Measurements from ENCODE around the gene ZNF668. TPM values are rescaled to one million over a fixed set of nuclear protein-coding genes. Genes with fewer than 3 reads are reported as not detected.

Gene ZNF668
- total RNA-seq, 2 experiments from 2014 or later, result 9.2 to 9.9 TPM

GRCh38 chr16:31086629-31086906 lies 12.5 kb upstream of the ZNF668 start:
- H3K27ac Mint-ChIP-seq, result no peak overlapping the region
- intact Hi-C loops (cut with DNase I, micrococcal nuclease), result no loop called here
- CTCF ChIA-PET, result interaction anchor here (0.9 kb wide), 1 partner anchor 102 kb away, joined by 3 read pairs; the partner anchor contains the start of gene HSD3B7
- H3K36me3 Mint-ChIP-seq (ENCODE audit: low read depth), result peaks cover 12% of the 10 kb centered on the region
- H3K4me3 Mint-ChIP-seq, result no peak overlapping the region
- ATAC-seq (no peak), DNase-seq (no peak)
- no peaks in the 10 kb centered on the region for H3K9me3 Mint-ChIP-seq (ENCODE audit: low read depth)
- H3K27me3 Mint-ChIP-seq, result no peaks in the 10 kb centered on the region
- peaks cover 7% of the 10 kb centered on the region for H3K4me1 Mint-ChIP-seq
- POLR2A ChIA-PET, result no interaction called here

GRCh38 chr16:31085873-31086628 lies 12.0 kb upstream of the ZNF668 start:
- POLR2A ChIA-PET, result interaction anchor here (1.2 kb wide), 1 partner anchor 12 kb away, joined by 4 read pairs; the partner anchor contains the start of genes ZNF646 and ZNF668

DNA sequence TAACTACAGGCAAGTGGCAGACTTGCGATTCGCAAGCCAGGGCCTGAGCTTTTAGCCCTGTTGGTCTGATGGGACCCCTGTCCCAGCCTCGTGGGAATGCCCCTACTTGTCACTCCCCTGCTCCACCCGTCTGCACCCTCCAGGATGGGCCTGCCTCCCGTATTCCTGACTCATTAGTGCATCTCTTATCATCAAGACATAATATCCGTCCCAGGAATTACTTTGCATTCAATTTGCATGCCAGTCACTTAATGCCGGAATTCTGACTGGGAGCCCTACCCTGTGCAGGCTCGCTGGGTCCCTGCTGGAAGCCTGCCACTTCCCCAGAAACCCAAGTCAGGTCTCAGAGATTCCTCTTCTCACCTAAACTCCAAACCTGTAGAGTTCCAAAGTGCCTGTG lies 11.4 kb upstream of the ZNF668 start:
- CTCF ChIA-PET, result interaction anchor here (0.7 kb wide), 1 partner anchor 14 kb away, joined by 3 read pairs; no protein-coding TSS in a partner anchor
- no peak overlapping the region for H3K27ac Mint-ChIP-seq
- H3K36me3 Mint-ChIP-seq (ENCODE audit: low read depth), result peaks cover 8% of the 10 kb centered on the region

More at GRCh38 chr16:31085873-31086628, 12.0 kb upstream of the ZNF668 start:
- no peak for ATAC-seq
- DNase-seq, result no peak
- Mint-ChIP-seq H3K4me3 (no peak overlapping the region), H3K36me3 (ENCODE audit: low read depth) (peaks cover 9% of the 10 kb centered on the region), H3K4me1 (peaks cover 7% of the 10 kb centered on the region), H3K27ac (no peak overlapping the region), H3K27me3 (no peaks in the 10 kb centered on the region), H3K9me3 (ENCODE audit: low read depth) (no peaks in the 10 kb centered on the region)
- CTCF ChIA-PET, result interaction anchor here (0.7 to 0.9 kb wide), 2 partner anchors 13 to 101 kb away, joined by 3 read pairs; partner anchors contain the start of gene HSD3B7
- intact Hi-C loops (cut with DNase I, micrococcal nuclease), result no loop called here

GRCh38 chr16:31084584-31085302 lies 10.7 kb upstream of the ZNF668 start:
- no peak overlapping the region for H3K4me3 Mint-ChIP-seq
- ChIA-PET POLR2A (interaction anchor here (1.2 kb wide), 1 partner anchor 11 kb away, joined by 4 read pairs; the partner anchor contains the start of genes ZNF646 and ZNF668), CTCF (no interaction called here)
- no peaks in the 10 kb centered on the region for H3K9me3 Mint-ChIP-seq (ENCODE audit: low read depth)
- intact Hi-C loops (cut with DNase I, micrococcal nuclease), result no loop called here
- H3K36me3 Mint-ChIP-seq (ENCODE audit: low read depth), result peaks cover 8% of the 10 kb centered on the region
- no peak overlapping the region for H3K27ac Mint-ChIP-seq
- no peaks in the 10 kb centered on the region for H3K27me3 Mint-ChIP-seq
- ATAC-seq (no peak), DNase-seq (no peak)
- H3K4me1 Mint-ChIP-seq, result peaks cover 8% of the 10 kb centered on the region

More for the DNA sequence above, 11.4 kb upstream of the ZNF668 start:
- POLR2A ChIA-PET, result interaction anchor here (1.2 kb wide), 1 partner anchor 11 kb away, joined by 4 read pairs; the partner anchor contains the start of genes ZNF646 and ZNF668
- H3K9me3 Mint-ChIP-seq (ENCODE audit: low read depth), result no peaks in the 10 kb centered on the region
- DNase-seq, result no peak
- H3K27me3 Mint-ChIP-seq, result no peaks in the 10 kb centered on the region
- H3K4me3 Mint-ChIP-seq, result no peak overlapping the region
- ATAC-seq, result no peak
- intact Hi-C loops (cut with DNase I, micrococcal nuclease), result no loop called here
- H3K4me1 Mint-ChIP-seq, result peaks cover 8% of the 10 kb centered on the region

GRCh38 chr16:31083981-31084380 lies 9.9 kb upstream of the ZNF668 start:
- H3K4me1 Mint-ChIP-seq, result peaks cover 8% of the 10 kb centered on the region
- H3K27me3 Mint-ChIP-seq, result no peaks in the 10 kb centered on the region
- intact Hi-C loops (cut with DNase I, micrococcal nuclease), result no loop called here
- H3K4me3 Mint-ChIP-seq, result no peak overlapping the region
- ATAC-seq (no peak), DNase-seq (no peak)
- H3K27ac Mint-ChIP-seq, result no peak overlapping the region
- peaks cover 9% of the 10 kb centered on the region for H3K36me3 Mint-ChIP-seq (ENCODE audit: low read depth)
- ChIA-PET CTCF (no interaction called here), POLR2A (no interaction called here)
- no peaks in the 10 kb centered on the region for H3K9me3 Mint-ChIP-seq (ENCODE audit: low read depth)

- Mint-ChIP-seq H3K9me3 (ENCODE audit: low read depth) (no peaks in the 10 kb centered on the region), H3K4me1 (peaks cover 8% of the 10 kb centered on the region), H3K4me3 (no peak overlapping the region), H3K36me3 (ENCODE audit: low read depth) (peaks cover 14% of the 10 kb centered on the region), H3K27me3 (no peaks in the 10 kb centered on the region), H3K27ac (no peak overlapping the region)
- DNase-seq (no peak), ATAC-seq (no peak)
- intact Hi-C loops (cut with DNase I, micrococcal nuclease), result no loop called here
- CTCF ChIA-PET, result interaction anchor here (1.0 kb wide), 1 partner anchor 59 kb away, joined by 3 read pairs; no protein-coding TSS in a partner anchor
- POLR2A ChIA-PET, result no interaction called here
Observed at GRCh38 chr16:31083556-31083955, 9.5 kb upstream of the ZNF668 start.

GRCh38 chr16:31083081-31083480 lies 9.0 kb upstream of the ZNF668 start:
- POLR2A ChIA-PET, result no interaction called here
- CTCF ChIA-PET, result interaction anchor here (1.0 kb wide), 1 partner anchor 60 kb away, joined by 3 read pairs; no protein-coding TSS in a partner anchor
- no peak overlapping the region for H3K27ac Mint-ChIP-seq

GRCh38 chr16:31082368-31083045 lies 8.5 kb upstream of the ZNF668 start:
- ATAC-seq (no peak), DNase-seq (no peak)
- Mint-ChIP-seq H3K4me3 (no peak overlapping the region), H3K4me1 (peaks cover 8% of the 10 kb centered on the region), H3K27me3 (no peaks in the 10 kb centered on the region), H3K27ac (peak overlapping the region; percentile 8), H3K9me3 (ENCODE audit: low read depth) (no peaks in the 10 kb centered on the region), H3K36me3 (ENCODE audit: low read depth) (peaks cover 24% of the 10 kb centered on the region)
- ChIA-PET CTCF (interaction anchor here (1.0 kb wide), 1 partner anchor 60 kb away, joined by 3 read pairs; no protein-coding TSS in a partner anchor), POLR2A (no interaction called here)
- intact Hi-C loops (cut with DNase I, micrococcal nuclease), result no loop called here

More at GRCh38 chr16:31083081-31083480, 9.0 kb upstream of the ZNF668 start:
- no peak overlapping the region for H3K4me3 Mint-ChIP-seq
- peaks cover 18% of the 10 kb centered on the region for H3K36me3 Mint-ChIP-seq (ENCODE audit: low read depth)
- no peaks in the 10 kb centered on the region for H3K27me3 Mint-ChIP-seq
- intact Hi-C loops (cut with DNase I, micrococcal nuclease), result no loop called here
- DNase-seq, result no peak
- ATAC-seq, result no peak
- no peaks in the 10 kb centered on the region for H3K9me3 Mint-ChIP-seq (ENCODE audit: low read depth)
- H3K4me1 Mint-ChIP-seq, result peaks cover 8% of the 10 kb centered on the region

DNA sequence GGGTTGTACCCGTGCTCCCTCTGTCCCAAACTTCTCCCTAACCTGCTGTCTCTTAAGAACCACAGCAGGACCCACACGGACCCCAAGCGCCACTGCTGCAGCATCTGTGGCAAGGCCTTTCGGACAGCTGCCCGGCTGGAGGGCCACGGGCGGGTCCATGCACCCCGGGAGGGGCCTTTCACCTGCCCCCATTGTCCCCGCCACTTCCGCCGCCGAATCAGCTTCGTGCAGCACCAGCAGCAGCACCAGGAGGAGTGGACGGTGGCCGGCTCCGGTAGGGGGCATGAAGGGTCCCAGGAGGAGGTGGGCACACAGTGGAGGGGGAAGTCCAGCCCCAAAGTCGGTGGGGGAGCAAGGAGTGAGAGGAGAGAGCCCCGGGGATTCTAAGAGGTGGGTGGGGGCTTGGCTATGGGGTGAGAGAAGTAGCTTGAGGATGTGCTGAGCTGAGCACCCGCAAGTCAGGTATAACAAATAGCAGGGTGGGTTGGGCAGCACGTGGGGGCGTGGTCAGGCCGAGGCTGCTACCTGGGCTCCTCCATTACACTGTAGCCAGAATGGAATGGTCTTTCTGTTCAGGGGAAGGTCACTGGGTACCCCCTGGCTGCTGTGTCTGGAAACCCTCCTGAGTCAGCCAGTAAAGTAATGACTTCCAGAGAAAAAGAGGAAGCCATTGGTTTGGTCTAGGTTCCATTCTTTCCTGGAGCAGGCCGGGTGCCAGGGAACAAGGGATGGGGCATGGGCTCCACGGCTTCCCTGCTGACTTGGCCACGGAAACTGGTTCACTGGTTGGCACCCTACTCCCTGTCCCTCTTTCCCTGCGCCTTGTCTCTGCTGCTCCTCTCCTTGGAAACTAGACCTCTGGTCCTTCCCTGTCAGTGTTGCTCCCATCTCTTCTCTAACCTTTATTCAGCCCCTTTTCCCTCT lies 7.7 kb upstream of the ZNF668 start:
- Mint-ChIP-seq H3K36me3 (ENCODE audit: low read depth) (peaks cover 29% of the 10 kb centered on the region), H3K9me3 (ENCODE audit: low read depth) (no peaks in the 10 kb centered on the region), H3K4me3 (no peak overlapping the region), H3K4me1 (peaks cover 8% of the 10 kb centered on the region), H3K27ac (peak overlapping the region; percentile 8), H3K27me3 (no peaks in the 10 kb centered on the region)
- intact Hi-C loops (cut with DNase I, micrococcal nuclease), result no loop called here
- DNase-seq (no peak), ATAC-seq (no peak)
- POLR2A ChIA-PET, result no interaction called here
- CTCF ChIA-PET, result no interaction called here

DNA sequence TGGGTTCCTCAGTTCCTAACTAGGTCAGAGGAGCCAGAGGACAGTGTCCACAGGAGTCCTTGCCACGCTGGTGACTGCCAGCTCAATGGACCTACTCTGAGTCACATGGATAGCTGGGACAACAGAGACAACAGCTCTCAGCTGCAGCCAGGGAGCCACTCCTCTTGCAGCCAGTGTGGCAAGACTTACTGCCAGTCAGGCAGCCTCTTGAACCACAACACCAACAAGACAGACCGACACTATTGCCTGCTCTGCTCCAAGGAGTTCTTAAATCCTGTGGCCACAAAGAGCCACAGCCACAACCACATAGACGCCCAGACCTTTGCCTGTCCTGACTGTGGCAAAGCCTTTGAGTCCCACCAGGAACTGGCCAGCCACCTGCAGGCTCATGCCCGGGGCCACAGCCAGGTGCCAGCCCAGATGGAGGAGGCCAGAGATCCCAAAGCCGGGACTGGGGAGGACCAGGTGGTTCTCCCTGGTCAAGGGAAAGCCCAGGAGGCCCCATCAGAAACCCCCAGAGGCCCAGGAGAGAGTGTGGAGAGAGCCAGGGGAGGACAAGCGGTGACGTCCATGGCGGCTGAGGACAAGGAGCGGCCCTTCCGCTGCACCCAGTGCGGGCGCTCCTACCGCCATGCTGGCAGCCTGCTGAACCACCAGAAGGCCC lies 6.8 kb upstream of the ZNF668 start:
- no peaks in the 10 kb centered on the region for H3K9me3 Mint-ChIP-seq (ENCODE audit: low read depth)
- POLR2A ChIA-PET, result no interaction called here
- no peak for DNase-seq
- CTCF ChIA-PET, result interaction anchor here (0.8 kb wide), 1 partner anchor 96 kb away, joined by 3 read pairs; no protein-coding TSS in a partner anchor
- H3K27ac Mint-ChIP-seq, result no peak overlapping the region
- peaks cover 13% of the 10 kb centered on the region for H3K4me1 Mint-ChIP-seq
- no peaks in the 10 kb centered on the region for H3K27me3 Mint-ChIP-seq
- no peak for ATAC-seq
- intact Hi-C loops (cut with DNase I, micrococcal nuclease), result no loop called here
- no peak overlapping the region for H3K4me3 Mint-ChIP-seq
- H3K36me3 Mint-ChIP-seq (ENCODE audit: low read depth), result peaks cover 32% of the 10 kb centered on the region

Data from activated CD4-positive, alpha-beta T cell treated with anti-CD3 and anti-CD28 coated beads for 36 hours (primary cell).